Peyer's patch (tissue), 4 donors: ENCODE results near the gene HOMER1.

Source experiments
- CTCF ChIP-seq, 6 experiments: fragments of 450-650 bp in 4 of 6; fragments of 200-600 bp in 2 of 6; sonication (generic) in 1 of 6; IDR thresholded peaks; one replicate each; pipeline ENCODE4 v1.5.1; 2017 to 2019; ENCODE audit warnings: antibody characterized with exemption in 6 of 6, mild to moderate bottlenecking in 3 of 6, moderate library complexity in 1 of 6
- POLR2A ChIP-seq, 2 donors: fragments of 450-650 bp; IDR thresholded peaks; one replicate each; pipeline ENCODE4 v1.5.1; 2017; ENCODE audit warnings: antibody characterized with exemption in 2 of 2, mild to moderate bottlenecking in 2 of 2, moderate library complexity in 2 of 2

DNA sequence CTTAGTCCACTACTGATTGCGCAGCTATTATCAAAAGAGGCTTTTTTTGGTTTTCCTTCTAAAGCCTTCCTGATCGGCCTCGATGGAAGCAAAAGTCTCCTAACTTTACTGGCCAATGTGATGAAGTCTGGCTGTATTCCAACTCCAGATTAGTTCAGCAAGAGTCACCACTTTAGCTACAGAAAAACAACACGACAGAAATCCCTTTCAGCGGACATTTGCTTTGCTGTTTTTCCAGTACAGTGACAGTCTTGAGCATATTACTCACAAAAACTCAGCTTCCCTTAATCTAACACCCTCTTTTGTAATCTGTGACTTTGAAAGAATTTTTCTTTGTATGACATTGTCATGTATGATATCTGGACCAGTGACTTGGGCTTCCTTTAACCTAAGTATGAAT, 95.7 kb downstream of the HOMER1 start:
- TF ChIP-seq CTCF (IDR thresholded peaks at IDR 0.05): no peak
- TF ChIP-seq POLR2A (IDR thresholded peaks at IDR 0.05): no peak
